ENCODE results near the gene DNAAF8. TPM values are rescaled to one million over a fixed set of nuclear protein-coding genes. Genes with fewer than 3 reads are reported as not detected.

Gene DNAAF8
- total RNA-seq, 1 experiment from 2014 or later: 0.39 TPM

DNA sequence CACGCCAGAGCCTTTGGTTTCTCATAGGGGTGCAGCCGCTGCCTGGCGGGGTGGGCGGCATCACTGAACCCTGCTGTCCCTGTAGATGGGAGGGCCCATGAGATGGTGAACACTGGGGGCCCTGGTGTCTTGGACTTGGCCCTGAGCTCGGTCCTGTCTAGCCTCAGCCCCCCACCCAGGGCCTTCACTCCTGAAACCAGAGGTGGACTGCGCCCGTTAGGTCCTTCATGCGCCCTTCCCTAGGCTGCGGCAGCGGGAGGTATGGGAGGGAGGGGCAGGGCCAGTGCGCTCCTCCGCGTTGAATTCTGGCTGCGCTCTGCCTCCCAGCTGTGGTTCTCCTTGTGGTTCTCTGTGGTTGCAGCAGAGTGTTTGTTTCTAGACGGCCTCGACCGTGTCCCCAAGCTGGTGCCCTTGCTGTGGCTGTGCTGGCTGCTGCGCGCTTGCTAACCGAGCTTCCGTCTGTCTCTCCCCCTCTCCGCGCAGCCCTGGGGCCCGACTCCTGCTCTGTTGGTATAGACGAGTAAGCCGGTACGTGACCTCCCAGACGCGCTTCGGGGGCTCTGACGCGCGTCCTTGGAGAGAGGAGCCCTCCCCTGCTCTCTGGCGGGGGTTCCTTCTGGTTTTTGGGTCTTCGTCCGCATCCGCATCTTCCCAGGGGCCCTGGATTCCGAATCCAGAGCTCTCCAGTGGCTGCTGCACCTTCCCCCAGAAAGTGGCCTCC is 48.4 kb upstream of the DNAAF8 start:
- Mint-ChIP-seq H3K27me3 (ENCODE audit: low read depth) (no peaks in the 10 kb centered on the region), H3K4me3 (no peak overlapping the region), H3K27ac (no peak overlapping the region), H3K4me1 (no peaks in the 10 kb centered on the region), H3K36me3 (ENCODE audit: insufficient read depth in 1 of 3, low read depth in 3 of 3) (peaks cover 3 to 34% (median 30%) of the 10 kb centered on the region in 3 experiments; a peak in 6 of 7 replicates), H3K9me3 (no peaks in the 10 kb centered on the region)
- Histone ChIP-seq H2BK5ac (ENCODE audit: insufficient read length, low read length) (no peak overlapping the region), H3K56ac (ENCODE audit: insufficient read length, low read depth, low read length) (no peak overlapping the region), H3K14ac (ENCODE audit: insufficient read depth, low read length) (no peak overlapping the region), H3K4me2 (ENCODE audit: insufficient read depth, insufficient read length, low read length) (no peak overlapping the region), H3T11ph (ENCODE audit: low read length) (no peak overlapping the region), H2AK5ac (ENCODE audit: insufficient read length, low read length) (no peak overlapping the region), H4K5ac (ENCODE audit: insufficient read length, low read depth, low read length) (no peak overlapping the region), H2BK120ac (ENCODE audit: low read depth, low read length, poor library complexity, severe bottlenecking) (no peak overlapping the region), H3K79me1 (ENCODE audit: insufficient read depth, low read depth, low read length, poor library complexity, severe bottlenecking) (no peaks in the 10 kb centered on the region), H2BK12ac (ENCODE audit: insufficient read length, low read depth, low read length) (no peak overlapping the region), H3K23me2 (ENCODE audit: insufficient read length, low read depth, low read length, poor library complexity, severe bottlenecking) (no peaks in the 10 kb centered on the region), H3K79me2 (ENCODE audit: insufficient read depth, low read length) (no peaks in the 10 kb centered on the region), H3K4ac (ENCODE audit: low read depth, low read length) (no peak overlapping the region), H3K18ac (ENCODE audit: insufficient read length, low read depth, low read length) (no peak overlapping the region), H3K23ac (ENCODE audit: insufficient read length, low read depth, low read length) (no peak overlapping the region), H3K4me1 (ENCODE audit: insufficient read depth, low read length) (no peaks in the 10 kb centered on the region), H3K27me3 (ENCODE audit: insufficient read depth, low read length) (no peaks in the 10 kb centered on the region), H2AFZ (ENCODE audit: low read length) (no peak overlapping the region), H3K27ac (ENCODE audit: insufficient read length, low read depth, low read length) (no peak overlapping the region), H4K91ac (ENCODE audit: insufficient read length, low read depth, low read length) (no peak overlapping the region), H2BK15ac (ENCODE audit: low read depth, low read length) (no peak overlapping the region), H3K9ac (ENCODE audit: extremely low read depth, insufficient read length, low read length) (no peak overlapping the region), H2BK20ac (ENCODE audit: low read depth, low read length, poor library complexity, severe bottlenecking) (no peak overlapping the region), H3K9me3 (ENCODE audit: control insufficient read depth, low read depth, low read length) (no peaks in the 10 kb centered on the region), H4K20me1 (ENCODE audit: control insufficient read depth, insufficient read depth, insufficient read length) (no peaks in the 10 kb centered on the region), H4K8ac (replicated peaks; ENCODE audit: insufficient read length, low read depth, low read length) (no peak overlapping the region)
- no peak for DNase-seq
- WGBS (ENCODE audit: extremely low coverage, insufficient read length, low lambda C conversion rate): no CpG with 5 or more reads among the region's 38 CpGs
- TF ChIP-seq, protein P1, sequence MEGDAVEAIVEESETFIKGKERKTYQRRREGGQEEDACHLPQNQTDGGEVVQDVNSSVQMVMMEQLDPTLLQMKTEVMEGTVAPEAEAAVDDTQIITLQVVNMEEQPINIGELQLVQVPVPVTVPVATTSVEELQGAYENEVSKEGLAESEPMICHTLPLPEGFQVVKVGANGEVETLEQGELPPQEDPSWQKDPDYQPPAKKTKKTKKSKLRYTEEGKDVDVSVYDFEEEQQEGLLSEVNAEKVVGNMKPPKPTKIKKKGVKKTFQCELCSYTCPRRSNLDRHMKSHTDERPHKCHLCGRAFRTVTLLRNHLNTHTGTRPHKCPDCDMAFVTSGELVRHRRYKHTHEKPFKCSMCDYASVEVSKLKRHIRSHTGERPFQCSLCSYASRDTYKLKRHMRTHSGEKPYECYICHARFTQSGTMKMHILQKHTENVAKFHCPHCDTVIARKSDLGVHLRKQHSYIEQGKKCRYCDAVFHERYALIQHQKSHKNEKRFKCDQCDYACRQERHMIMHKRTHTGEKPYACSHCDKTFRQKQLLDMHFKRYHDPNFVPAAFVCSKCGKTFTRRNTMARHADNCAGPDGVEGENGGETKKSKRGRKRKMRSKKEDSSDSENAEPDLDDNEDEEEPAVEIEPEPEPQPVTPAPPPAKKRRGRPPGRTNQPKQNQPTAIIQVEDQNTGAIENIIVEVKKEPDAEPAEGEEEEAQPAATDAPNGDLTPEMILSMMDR (conservative IDR thresholded peaks at IDR 0.05): no peak
